NCI-H460 (cell line): Measurements from ENCODE around the gene PAX7. TPM values are rescaled to one million over a fixed set of nuclear protein-coding genes. Genes with fewer than 3 reads are reported as not detected.
"Not testable (repeated sequence)": the region's sequence is repeated elsewhere in the genome, so short reads cannot be mapped to it uniquely, and the experiment has no call there.

Experiments used
- DNase-seq: peaks from one replicate; pipeline ENCODE4 v3.0.0-alpha.2; 2016; ENCODE audit warnings: low read depth; ENCODE audit errors: extremely low read depth
- total RNA-seq: library from RNA; depleted of rRNA; stranded (reverse); fragments of >200 nt; shearing (Covaris generic); gene quantifications from 2 replicates; pipeline ENCODE4 v1.2.3, GENCODE V29; 2014

The PAX7 gene
- total RNA-seq, 1 experiment from 2014 or later: 1.4 TPM

DNA sequence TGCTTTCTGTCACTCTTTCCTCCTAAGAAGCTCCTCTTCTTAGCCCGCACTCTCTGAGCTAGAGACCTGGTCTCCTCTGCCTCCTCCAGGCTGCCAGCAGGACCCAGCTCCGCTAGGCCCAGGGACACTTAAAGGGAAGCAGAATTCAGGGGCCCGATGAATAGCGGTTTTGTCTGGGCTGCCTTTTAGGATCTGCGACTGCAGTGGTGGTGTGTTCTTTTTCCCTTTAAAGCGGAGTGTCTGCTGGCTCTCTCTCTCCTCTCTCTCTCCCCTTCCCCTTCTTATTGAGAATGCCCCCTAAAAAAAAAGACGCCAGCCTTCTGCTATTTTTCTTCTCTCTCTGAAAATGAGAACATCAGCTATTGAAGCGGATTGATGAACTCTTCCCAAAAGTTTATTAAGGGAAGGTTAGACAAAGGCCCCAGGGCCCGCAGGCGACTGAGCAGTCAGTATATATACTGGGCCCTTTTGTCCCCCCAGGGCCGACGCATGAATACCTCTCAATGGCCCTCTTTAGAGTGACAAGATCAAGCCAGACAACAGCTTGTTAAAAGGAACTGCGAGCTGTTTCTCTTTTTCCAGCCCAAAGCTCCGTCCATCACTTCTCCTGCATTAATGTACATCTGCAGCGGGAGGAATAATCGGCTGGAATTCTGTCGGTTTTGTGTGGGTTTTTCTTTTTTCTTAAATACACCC, 27.0 kb downstream of the PAX7 start:
- no peak for DNase-seq

DNA sequence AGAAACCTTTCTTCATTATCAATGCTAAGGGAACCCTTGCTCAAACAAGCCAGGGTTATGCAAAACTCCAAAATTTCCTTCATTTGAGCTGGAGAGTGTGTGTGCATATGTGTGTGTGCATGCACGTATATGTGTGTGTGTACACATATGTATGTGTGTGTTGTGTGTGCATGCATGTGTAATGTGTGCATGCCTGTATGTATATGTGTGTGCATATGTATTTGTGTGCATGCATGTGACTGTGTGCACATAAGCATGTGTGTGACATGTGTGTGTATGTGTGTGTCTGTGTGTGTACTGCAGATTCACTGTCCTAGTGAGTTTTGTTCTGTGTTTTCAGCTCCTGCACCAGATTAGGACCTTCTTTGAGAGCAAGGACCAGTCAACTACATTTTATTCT, 28.2 kb downstream of the PAX7 start:
- DNase-seq: no peak

DNA sequence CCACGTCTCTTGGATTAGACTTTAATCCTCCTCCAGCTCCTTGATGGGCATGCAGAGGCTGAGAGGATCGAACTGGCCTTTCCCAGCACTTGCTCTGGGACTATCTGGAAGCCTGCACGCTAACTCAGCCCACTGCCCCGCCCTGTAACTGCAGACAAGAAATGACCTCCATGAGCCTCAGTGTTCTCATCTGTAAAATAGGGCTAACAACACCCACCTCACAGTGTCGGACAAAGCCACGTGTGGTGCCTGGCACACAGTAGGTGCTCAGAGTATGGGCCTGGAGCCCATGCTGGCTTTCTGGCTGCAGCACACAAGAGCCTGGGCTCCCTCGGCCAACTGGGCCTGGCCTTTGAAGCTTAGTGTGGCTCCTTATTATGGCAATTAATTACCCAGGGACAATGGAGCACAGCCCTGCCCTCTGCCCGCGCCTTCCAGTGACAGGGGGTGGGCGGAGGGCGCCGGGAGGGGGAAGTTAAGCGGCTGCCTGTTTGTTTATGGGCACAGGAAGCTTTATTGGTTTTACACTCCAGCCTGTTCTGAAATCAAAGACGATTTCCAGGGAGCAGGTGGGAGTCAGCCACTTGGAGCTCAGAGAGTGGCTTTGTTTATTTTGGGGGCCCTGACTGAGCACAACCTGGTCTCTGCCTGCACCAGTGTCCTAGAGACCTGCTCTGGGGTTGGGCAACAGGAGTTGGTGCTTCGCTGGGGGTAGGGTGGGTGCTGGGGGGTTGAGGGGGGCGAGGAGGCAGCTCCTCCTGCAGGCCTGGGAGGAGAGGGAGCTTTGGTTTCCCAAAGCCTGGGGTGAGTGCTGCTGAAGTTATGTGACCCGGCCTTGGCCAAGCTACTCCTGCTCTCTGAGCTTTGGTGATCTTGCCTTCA, 31.0 kb downstream of the PAX7 start:
- no peak for DNase-seq

DNA sequence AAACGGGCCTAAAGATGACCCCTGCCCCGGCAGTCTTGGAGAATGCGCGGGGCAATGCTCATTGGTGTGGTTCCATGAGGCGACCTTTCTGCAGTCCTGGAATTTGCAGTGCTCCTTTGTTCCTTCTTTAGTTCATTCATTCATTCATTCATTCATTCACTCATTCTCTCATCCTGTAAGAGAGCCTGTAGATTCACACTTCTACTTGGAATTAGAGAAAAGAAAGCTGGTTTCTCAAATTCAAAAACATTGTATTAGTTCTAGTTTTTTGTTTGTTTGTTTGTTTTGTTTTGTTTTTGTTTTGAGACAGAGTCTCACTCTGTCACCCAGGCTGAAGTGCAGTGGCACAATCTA, 31.6 kb downstream of the PAX7 start:
- DNase-seq: no peak

DNA sequence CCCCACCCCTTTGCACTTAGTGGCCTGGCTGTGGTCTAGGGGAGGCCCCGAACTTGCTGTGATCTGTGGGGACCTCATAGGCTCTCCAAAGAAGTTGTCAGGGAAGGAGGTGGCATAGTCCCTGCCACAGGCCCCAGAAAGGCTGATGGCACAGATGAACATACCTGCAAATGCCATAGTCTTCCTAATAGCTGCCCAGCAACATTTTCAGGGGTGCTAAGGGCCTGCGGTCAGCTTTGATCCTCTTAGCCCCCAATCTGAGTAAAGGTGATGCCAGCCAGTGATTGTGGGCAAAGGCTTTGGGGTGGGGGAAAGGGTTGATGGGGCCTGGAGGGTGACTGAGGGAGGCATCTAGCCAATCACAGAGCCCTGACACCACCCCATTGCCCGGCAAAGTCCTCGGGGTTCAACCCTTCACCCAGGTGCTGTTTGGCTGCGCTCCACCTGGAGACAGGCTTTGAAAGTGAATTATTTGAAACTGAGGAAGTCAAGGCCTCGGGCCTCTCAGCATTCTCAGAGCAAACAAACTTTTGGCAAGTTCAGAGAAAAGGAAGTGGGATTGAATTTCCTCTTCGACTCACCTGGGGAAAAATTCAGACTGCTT, 35.8 kb downstream of the PAX7 start:
- no peak for DNase-seq

DNA sequence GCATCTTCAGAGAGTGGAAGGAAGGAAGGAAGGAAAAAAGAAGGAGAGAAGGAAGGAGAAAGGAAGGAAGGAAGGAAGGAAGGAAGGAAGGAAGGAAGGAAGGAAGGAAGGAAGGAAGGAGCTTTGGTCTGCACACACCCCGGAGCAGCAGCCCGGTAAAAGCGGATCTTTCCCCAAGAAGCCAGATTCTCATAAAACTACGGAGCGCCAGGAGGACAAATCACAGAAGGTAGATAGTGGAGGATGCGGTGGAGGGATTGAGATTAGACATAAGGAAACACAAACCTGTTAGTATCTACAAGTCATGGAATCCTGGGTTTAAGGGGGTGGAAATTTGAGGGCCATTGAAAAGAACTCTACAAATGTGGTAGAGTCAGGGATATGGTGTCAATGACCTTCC, 36.7 kb downstream of the PAX7 start:
- no peak for DNase-seq

DNA sequence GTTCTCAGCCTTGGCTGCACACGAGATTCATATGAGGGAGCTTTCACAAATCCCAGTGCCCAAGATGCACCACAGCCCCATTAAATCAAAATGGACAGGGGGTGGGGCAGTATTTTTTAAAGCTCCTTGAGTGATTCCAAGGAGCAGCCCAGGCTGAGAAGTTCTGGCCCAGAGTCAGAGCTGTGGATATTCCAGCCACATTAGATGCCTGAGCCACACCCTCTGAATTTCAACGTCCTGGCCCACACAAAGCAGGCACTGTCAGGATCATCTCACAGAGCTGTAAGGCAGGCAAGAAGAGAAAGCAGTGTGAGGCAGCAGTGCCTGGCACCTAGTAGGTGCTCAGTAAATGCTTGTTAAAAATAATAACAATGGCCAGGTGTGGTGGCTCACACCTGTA, 37.4 kb downstream of the PAX7 start:
- no peak for DNase-seq

DNA sequence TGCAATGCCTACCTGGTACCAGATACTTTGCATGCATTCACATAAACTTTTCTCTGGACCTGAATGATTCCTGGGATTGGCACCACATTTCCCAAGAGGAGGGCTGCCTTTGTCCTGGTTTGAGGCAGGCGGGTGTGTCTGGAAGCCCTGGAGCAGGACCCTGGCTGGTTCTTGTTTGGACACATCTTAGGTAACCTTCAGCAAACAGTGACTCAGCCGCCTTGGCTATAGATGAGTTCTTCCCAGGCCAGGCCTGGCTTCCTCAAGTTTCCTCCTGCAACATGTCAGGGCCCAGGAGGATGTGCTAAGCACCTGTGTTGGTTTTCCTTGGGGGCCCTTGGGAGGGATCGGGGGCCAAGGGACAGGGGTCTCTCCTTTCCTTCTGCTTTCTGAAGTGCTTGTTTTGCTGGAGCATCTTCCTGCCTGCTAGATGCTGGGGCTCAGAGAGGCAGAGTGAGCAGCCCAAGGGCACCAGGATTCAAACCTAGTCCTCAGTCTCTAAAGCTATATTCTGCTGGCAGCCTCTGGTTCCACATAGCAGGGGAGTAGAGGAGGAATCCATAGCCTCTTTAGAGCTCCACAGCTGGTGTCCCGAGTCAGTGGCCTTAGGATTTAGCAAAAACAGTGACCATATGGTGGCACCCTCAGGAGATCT, 38.2 kb downstream of the PAX7 start:
- DNase-seq: peak; percentile 41

DNA sequence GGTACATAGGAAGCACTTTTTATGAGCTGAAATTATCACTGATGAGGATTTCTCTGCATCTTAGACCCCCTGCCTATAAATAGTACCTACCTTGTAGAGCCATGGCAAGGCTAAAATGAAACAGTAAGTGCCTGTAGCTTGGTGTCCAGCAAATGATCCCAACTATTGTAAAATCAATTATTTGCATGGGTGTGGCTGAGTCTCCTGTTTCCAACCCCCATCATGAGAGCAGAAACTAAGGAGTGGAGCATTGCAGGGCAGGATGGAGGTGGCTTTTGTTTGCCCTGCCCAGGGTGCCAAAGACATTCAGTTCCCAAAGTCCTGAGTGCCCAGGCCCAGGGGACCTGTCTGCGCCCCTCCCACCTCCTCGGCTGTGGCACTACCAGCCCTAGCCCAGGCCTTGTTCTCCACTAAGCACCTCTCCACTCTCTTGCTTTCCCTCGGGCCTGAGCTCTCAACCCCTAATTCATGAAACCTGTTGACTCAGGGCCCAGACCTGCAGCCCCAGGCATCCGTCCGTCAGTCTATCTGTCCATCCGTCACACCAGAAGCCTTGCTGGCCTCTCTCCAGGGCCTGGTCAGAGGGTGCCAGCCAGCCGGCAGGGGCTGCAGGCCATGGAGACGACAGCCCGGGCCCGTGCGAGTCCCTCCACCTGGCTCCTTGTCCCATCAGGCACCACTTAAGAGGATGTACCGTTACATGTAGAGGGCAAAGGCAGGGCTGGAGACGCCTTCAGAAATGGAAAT, 39.6 kb downstream of the PAX7 start:
- DNase-seq: no peak

DNA sequence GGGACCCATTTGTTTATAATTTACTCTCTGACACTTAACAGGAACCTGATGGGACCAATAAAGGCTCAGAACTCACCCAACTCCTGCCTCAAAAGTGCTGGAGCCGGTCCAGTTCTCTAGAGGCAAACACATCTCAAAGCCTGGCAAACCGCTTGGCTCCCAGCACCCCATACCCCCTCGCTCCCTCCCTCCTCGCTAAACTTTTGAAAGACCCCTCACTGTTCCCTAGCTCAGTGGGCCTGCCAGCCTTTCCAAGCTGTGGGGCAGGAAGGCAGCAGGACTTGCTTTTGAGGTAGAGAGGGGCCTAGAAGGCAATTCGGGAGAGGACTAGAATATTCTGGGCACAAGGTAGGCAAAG, 40.2 kb downstream of the PAX7 start:
- no peak for DNase-seq

DNA sequence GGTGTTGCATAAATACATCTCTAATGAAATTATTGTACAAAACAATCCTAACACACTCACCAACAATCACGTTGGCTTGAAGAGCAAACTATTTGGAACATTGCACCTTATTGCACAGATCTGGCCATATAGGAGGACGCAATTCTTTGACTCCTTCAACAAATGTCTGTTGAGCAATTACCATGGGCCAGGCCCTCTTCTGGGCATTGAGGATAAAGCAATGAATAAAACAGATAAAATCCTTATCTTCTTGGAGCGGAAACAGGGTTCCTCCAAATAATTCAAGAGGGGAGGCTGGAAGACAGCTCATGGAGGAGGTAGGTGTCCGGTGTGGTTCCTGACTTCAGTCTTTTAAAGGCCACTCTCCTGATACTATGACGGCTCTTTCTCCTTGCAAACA, 43.3 kb downstream of the PAX7 start:
- DNase-seq: peak; percentile 12

DNA sequence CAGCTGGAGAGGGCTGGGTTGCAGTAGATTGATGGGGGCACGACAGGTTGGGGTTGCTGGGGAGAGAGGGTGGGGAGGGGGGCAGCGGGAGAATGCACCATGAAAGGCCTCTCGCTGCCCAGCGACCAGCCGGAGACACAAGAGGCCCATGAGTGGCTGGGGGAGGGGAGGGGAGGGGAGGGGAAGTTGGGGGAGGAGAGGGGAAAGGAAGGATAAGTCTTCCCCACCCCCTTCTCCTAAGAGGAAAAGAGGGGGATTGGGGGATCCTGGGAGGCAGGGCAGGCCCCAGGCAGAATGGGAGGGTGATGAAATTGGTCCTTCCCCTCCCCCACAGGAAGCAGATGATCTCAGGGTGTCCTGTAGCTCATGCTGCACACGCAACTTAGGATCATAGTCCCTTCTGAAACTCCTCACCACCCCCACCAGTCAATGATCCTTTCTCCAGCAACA, 45.7 kb downstream of the PAX7 start:
- no peak for DNase-seq

DNA sequence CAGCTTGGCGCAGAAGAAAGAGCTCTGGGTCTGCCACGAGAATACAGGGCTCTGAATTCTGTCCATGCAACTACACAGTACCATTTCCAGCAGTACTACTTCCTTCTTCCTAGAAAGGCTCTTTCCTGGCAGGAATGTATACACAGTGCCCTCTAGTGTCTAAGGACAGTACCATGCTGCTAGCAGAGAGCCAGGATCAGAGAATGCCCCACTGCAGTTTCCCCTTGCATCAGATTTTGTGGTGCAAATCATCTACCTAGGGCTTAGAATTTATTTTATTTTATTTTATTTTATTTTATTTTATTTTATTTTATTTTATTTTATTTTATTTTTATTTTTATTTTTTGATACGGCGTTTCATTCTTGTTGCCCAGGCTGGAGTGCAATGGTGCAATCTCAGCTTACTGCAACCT, 50.8 kb downstream of the PAX7 start:
- DNase-seq: peak; percentile 65

DNA sequence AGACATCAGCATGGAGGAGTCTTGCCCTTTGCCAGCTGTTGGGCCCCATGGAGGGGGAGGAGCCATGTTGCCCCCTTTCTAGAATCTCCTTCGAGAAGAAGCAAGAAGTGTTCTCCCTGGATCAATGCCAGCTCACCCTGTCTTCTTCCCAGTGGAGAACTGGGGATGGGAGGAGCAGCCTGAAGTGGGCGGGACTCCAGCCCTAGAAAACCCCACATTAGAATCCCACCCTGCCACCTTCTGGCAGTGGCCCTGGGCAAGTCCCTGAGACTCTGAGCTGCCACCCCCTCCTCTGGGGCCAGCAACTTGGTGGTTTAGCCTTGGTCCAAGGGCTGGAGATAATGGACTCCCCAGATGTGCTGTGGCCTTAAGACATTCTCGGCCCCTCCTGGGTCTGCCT, 51.7 kb downstream of the PAX7 start:
- no peak for DNase-seq

DNA sequence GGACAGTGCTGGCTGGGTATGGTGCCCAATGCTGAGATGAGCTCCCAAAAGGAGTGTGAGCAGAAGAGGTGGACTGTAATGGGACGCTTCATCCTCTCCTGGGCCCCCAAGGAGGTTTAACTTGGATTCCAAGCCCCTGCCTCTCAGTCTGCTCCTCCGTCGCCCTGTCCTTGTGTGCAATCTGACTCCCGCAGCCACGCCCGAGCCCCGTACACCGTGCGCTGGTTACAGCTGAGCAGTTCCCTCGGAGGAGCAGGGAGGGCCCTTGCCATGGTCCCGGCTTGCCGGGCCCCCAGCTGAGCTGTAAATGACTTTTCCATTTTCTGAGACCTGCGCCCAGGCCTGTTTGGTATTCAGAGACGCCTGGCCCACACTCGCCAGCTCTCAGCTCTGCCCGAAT, 53.7 kb downstream of the PAX7 start:
- no peak for DNase-seq

DNA sequence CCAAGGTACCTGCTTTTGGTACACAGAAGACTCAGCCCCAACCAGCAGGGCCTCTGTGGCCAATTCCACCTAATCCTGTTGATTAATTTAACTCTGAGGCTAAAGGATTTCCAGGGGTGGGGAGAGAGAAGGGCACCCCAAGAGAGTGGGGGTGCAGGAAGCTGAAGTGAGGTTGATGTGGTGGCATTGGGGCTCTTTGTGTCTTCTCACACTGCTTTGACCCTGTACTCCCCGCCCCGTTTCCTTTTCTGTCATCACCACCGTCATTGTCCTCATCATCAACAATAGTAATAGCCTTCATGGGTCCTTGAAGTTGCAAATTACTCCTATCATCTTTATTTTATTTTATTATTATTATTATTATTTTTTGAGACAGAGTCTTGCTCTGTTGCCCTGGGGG, 55.9 kb downstream of the PAX7 start:
- DNase-seq: no peak

DNA sequence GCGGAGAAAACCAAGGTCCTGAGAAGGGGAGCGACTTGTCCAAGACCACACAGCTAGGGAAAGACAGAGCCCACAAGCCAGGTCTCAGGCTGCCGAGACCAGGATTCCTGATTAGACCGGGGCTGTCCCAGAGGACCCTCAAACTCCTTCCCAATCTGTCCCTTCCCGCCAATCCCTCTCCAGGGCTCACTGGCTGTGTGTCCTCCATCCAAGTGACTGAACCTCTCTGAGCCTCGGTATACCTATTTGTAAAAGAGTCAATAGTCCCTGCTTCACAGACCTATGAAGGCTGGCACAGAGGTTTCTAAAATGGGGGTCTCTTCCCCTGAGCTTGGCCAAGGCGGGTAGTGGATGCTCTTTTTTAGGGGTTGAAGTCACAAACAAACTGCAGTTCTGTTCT, 56.6 kb downstream of the PAX7 start:
- no peak for DNase-seq

DNA sequence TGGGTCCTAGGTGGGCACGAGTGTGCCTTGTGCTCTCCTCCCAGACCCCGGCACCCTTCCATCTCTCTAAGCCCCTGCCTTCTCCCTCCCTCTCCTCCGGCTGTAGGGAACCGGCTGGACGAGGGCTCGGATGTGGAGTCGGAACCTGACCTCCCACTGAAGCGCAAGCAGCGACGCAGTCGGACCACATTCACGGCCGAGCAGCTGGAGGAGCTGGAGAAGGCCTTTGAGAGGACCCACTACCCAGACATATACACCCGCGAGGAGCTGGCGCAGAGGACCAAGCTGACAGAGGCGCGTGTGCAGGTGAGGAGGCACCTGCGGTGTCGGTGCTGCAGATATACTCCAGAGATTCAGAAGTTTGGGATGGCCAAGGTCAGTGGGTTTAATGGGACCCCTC, 61.0 kb downstream of the PAX7 start:
- DNase-seq: no peak

DNA sequence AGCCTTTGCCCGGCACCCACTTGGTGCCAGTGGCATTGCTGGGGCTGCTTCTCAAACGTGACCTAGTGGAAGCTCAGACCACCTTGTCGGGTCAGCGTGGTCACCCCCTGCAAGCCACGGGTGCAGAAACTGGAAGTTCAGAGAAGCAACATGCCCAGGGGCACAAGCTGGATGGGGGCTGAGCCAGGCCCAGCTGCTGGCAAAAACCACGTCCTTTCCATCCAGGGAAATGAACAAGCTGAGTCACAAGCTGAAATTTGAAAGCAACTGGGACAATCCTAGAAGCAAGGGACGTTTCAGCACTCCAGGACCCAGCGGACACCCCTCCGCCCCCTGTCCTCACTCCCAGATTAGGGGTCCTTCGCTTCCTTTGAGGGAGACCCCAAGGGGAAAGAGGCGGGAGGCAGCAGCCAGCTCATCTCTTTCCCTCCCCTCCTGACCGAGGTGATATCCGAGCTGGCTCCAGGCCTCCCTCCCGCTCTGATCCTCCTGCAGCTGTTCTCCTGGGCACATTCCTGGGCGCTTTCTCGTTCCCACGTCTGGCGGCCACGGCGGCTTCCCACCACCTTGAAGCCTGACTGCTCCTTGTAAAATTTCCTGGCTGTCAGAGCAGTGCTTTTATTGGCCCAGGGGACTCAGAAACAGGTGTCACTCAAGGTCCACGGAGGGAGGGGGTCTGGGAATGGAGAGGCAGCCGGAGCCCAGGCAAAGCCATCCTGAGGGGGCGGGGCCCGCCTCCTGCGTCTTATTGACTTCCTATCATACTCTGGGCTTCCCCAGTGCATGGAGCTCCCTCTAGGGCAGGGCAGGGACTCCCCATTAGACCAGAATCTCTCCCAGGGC, 62.8 kb downstream of the PAX7 start:
- no peak for DNase-seq

DNA sequence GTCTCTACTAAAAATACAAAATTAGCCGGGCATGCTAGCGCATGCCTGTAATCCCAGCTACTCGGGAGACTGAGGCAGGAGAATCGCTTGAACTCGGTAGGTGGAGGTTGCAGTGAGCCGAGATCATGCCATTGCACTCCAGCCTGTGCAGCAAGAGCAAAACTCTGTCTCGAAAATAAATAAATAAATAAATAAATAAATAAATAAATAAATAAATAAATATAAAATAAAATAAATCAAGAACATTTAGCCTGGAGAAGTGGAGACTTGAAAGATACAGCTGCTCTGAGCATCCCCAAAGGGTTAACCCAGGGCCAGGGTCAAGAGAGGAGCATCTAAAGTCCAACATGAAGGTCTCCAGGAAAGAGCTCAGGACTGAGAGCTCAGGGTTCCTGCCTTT, 63.6 kb downstream of the PAX7 start:
- not testable (repeated sequence) for DNase-seq
